Caco-2 (cell line): ENCODE data around the gene NELFB. TPM values are rescaled to one million over a fixed set of nuclear protein-coding genes. Genes with fewer than 3 reads are reported as not detected.
"Not testable (repeated sequence)": the region's sequence is repeated elsewhere in the genome, so short reads cannot be mapped to it uniquely, and the experiment has no call there.

ENCODE experiments used
- BruUV-seq: library from RNA; stranded (reverse); fragments of 400-500 nt; replicated peaks from 2 replicates; lab custom pipeline; 2021; lab: Mats Ljungman, UMichigan
- CTCF ChIA-PET: fragments of 300-600 bp; sonication (Branson Sonifier 250); formaldehyde crosslinking; loops from one replicate; lab custom pipeline; 2022; ENCODE audit warnings: antibody characterized with exemption; lab: Charles Lee
- POLR2A ChIA-PET: fragments of 300-600 bp; sonication (Branson Sonifier 250); formaldehyde crosslinking; loops from one replicate; lab custom pipeline; 2022; ENCODE audit warnings: antibody characterized with exemption; lab: Charles Lee
- DNase-seq, 2 experiments: peaks; one replicate each; pipeline versions ENCODE4 v3.0.0 to v3.0.0-alpha.2; 2020 to 2022
- H3K27me3 ChIP-seq: replicated peaks from 2 replicates; pipeline ENCODE4 v1.6.0; 2011; ENCODE audit warnings: low read length; ENCODE audit not compliant: control insufficient read depth, insufficient read depth
- H3K36me3 ChIP-seq: 2 replicates; pipeline ENCODE4 v1.5.1; 2011; ENCODE audit warnings: low read length; ENCODE audit not compliant: control insufficient read depth, insufficient read depth
- H3K4me1 ChIP-seq: fragments of 250-450 bp; sonication (Bioruptor Pico); 2 replicates; pipeline ENCODE4 v1.5.1; 2020; ENCODE audit warnings: mild to moderate bottlenecking
- H3K4me3 ChIP-seq: 2 replicates; pipeline ENCODE4 v1.5.1; 2011; ENCODE audit warnings: low read depth, mild to moderate bottlenecking, control low read depth, low read length
- H3K9me3 ChIP-seq: fragments of 250-450 bp; sonication (Bioruptor Pico); 2 replicates; pipeline ENCODE4 v1.5.1; 2020; ENCODE audit warnings: mild to moderate bottlenecking, moderate library complexity
- H3K27ac Mint-ChIP-seq: one replicate; pipeline ENCODE4 v1.8.0; 2022; ENCODE audit warnings: mixed read lengths; ENCODE audit not compliant: unreplicated experiment
- H3K27me3 Mint-ChIP-seq: one replicate; pipeline ENCODE4 v1.8.0; 2022; ENCODE audit warnings: mixed read lengths; ENCODE audit not compliant: insufficient read depth, unreplicated experiment
- H3K36me3 Mint-ChIP-seq: one replicate; pipeline ENCODE4 v1.8.0; 2022; ENCODE audit warnings: mild to moderate bottlenecking, mixed read lengths; ENCODE audit not compliant: insufficient read depth, unreplicated experiment
- H3K4me1 Mint-ChIP-seq: one replicate; pipeline ENCODE4 v1.8.0; 2022; ENCODE audit warnings: low read depth, mixed read lengths; ENCODE audit not compliant: unreplicated experiment
- H3K4me3 Mint-ChIP-seq: one replicate; pipeline ENCODE4 v1.8.0; 2022; ENCODE audit warnings: mild to moderate bottlenecking, moderate library complexity, mixed read lengths; ENCODE audit not compliant: unreplicated experiment
- H3K9me3 Mint-ChIP-seq: one replicate; pipeline ENCODE4 v1.8.0; 2022; ENCODE audit warnings: mixed read lengths; ENCODE audit not compliant: unreplicated experiment
- intact Hi-C: fragments of 100-400 bp; cut with micrococcal nuclease; formaldehyde crosslinking; loops from one replicate; pipeline ENCODE4 v1.10.0; 2022; ENCODE audit not compliant: unreplicated experiment
- total RNA-seq: library from RNA; stranded (reverse); gene quantifications from 2 replicates; pipeline ENCODE4 v1.2.3, GENCODE V29; 2022
- TF ChIP-seq, protein P1 (sequence below), 2 experiments: fragments of 200-600 bp in 1 of 2; IDR thresholded peaks; 1 replicate in 1 of 2; 2 replicates in 1 of 2; pipeline versions ENCODE4 v1.5.1 to v1.8.0; 2011 to 2022; ENCODE audit warnings: antibody characterized with exemption in 1 of 2, control low read depth in 1 of 2, inconsistent platforms in 1 of 2, low read depth in 1 of 2, low read length in 1 of 2, mild to moderate bottlenecking in 1 of 2, moderate library complexity in 1 of 2; ENCODE audit not compliant: insufficient read depth in 1 of 2, severe bottlenecking in 1 of 2, unreplicated experiment in 1 of 2

Gene NELFB
- total RNA-seq, 1 experiment from 2014 or later = 79.1 TPM

DNA sequence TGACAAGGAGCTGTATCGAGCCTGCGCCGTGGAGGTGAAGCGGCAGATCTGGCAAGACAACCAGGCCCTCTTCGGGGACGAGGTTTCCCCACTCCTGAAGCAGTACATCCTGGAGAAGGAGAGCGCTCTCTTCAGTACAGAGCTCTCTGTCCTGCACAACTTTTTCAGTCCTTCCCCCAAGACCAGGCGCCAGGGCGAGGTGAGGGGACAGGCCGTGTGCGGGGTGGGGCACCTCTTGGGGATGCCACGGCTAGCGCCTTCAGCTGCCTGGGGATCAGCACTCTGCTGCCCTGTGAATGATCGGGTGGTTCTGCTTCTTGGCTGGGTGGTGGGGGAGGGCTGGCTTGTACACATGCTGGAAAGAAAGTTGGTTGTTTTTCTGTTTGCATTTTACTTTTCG, 1.7 kb downstream of the NELFB start:
- H3K4me1 Mint-ChIP-seq = peaks cover 7% of the 10 kb centered on the region
- CTCF ChIA-PET = interaction anchor here (1.2 kb wide), 1 partner anchor 20 kb away, joined by 4 read pairs; no protein-coding TSS in a partner anchor
- POLR2A ChIA-PET = interaction anchor here (4.4 kb wide), 1 partner anchor 16 kb away, joined by 39 read pairs; the partner anchor contains the start of gene TUBB4B
- H3K27me3 Mint-ChIP-seq = no peaks in the 10 kb centered on the region
- H3K4me3 ChIP-seq = 0 out of 2 replicates have a peak overlapping the region, but pooled peaks have one; percentile 1
- H3K36me3 ChIP-seq = peaks cover 2% of the 10 kb centered on the region
- H3K27me3 ChIP-seq = no peaks in the 10 kb centered on the region
- no peak for DNase-seq
- BruUV-seq = TSS peak; percentile 29
- no peaks in the 10 kb centered on the region for H3K9me3 ChIP-seq
- H3K36me3 Mint-ChIP-seq = peaks cover 55% of the 10 kb centered on the region
- TF ChIP-seq, protein P1, sequence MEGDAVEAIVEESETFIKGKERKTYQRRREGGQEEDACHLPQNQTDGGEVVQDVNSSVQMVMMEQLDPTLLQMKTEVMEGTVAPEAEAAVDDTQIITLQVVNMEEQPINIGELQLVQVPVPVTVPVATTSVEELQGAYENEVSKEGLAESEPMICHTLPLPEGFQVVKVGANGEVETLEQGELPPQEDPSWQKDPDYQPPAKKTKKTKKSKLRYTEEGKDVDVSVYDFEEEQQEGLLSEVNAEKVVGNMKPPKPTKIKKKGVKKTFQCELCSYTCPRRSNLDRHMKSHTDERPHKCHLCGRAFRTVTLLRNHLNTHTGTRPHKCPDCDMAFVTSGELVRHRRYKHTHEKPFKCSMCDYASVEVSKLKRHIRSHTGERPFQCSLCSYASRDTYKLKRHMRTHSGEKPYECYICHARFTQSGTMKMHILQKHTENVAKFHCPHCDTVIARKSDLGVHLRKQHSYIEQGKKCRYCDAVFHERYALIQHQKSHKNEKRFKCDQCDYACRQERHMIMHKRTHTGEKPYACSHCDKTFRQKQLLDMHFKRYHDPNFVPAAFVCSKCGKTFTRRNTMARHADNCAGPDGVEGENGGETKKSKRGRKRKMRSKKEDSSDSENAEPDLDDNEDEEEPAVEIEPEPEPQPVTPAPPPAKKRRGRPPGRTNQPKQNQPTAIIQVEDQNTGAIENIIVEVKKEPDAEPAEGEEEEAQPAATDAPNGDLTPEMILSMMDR (IDR thresholded peaks at IDR 0.05; ENCODE audit: insufficient read depth in 1 of 2, low read depth in 1 of 2, low read length in 1 of 2, severe bottlenecking in 1 of 2, unreplicated experiment in 1 of 2) = no peak
- peaks cover 23% of the 10 kb centered on the region for H3K4me1 ChIP-seq
- no peak overlapping the region for H3K4me3 Mint-ChIP-seq
- no peak overlapping the region for H3K27ac Mint-ChIP-seq
- H3K9me3 Mint-ChIP-seq = no peaks in the 10 kb centered on the region
- intact Hi-C loops = no loop called here

DNA sequence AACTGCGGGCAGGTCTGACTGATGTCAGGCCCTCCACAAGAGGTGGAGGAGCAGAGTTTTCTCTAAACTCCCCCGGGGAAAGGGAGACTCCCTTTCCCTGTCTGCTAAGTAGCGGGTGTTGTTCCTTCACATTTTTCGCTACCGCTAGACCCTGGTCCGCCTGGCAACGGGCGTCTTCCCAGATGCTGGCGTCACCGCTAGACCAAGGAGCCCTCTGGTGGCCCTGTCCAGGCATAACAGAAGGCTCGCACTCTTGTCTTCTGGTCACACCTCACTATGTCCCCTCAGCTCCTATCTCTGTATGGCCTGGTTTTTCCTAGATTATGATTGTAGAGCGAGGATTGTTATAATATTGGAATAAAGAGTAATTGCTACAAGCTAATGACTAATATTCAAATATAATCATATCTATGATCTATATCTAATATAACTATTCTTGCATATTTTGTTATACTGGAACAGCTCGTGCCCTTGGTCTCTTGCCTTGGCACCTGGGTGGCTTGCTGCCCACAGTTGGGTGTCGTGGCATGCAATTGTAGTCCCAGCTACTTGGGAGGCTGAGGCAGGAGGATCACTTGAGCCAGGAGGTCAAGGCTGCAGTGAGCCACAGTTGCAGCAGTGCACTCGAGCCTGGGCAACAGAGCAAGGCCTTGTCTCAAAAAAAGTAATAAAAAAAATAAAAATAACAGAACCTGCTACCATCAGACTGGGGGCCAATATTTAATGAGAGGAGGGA, 7.2 kb downstream of the NELFB start:
- Mint-ChIP-seq H3K27ac (peak overlapping the region; percentile 23), H3K36me3 (peaks cover 68% of the 10 kb centered on the region)
- CTCF ChIA-PET = interaction anchor here (1.2 kb wide), 1 partner anchor 8 kb away, joined by 5 read pairs; no protein-coding TSS in a partner anchor
- intact Hi-C loops, H3K4me3 ChIP-seq, H3K27me3 Mint-ChIP-seq, H3K4me1 Mint-ChIP-seq, H3K36me3 ChIP-seq, H3K4me3 Mint-ChIP-seq, BruUV-seq, H3K9me3 ChIP-seq, H3K4me1 ChIP-seq, H3K9me3 Mint-ChIP-seq, H3K27me3 ChIP-seq: not testable (repeated sequence)
- DNase-seq = peak; percentile 61 to 71
- POLR2A ChIA-PET = interaction anchor here (0.6 kb wide), 1 partner anchor 30 kb away, joined by 11 read pairs; no protein-coding TSS in a partner anchor
- TF ChIP-seq, protein P1 (IDR thresholded peaks at IDR 0.05; ENCODE audit: insufficient read depth in 1 of 2, low read depth in 1 of 2, low read length in 1 of 2, severe bottlenecking in 1 of 2, unreplicated experiment in 1 of 2) = peak; percentile 30 to 38

DNA sequence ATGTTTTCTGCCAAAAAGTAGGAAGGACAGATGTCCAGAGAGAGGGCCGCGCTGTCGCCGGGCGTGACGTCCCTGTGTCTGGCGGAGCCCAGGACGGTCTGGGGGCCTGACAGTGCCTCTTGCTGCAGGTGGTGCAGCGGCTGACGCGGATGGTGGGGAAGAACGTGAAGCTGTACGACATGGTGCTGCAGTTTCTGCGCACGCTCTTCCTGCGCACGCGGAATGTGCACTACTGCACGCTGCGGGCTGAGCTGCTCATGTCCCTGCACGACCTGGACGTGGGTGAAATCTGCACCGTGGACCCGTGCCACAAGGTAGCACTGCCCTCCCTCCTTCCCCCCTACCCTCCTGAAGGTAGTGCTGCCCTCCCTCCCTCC, 7.8 kb downstream of the NELFB start:
- no peaks in the 10 kb centered on the region for H3K9me3 Mint-ChIP-seq
- H3K27ac Mint-ChIP-seq = no peak overlapping the region
- CTCF ChIA-PET = interaction anchor here (1.2 kb wide), 1 partner anchor 9 kb away, joined by 5 read pairs; no protein-coding TSS in a partner anchor
- no peak overlapping the region for H3K4me3 ChIP-seq
- TF ChIP-seq, protein P1 (IDR thresholded peaks at IDR 0.05; ENCODE audit: insufficient read depth in 1 of 2, low read depth in 1 of 2, low read length in 1 of 2, severe bottlenecking in 1 of 2, unreplicated experiment in 1 of 2) = no peak
- POLR2A ChIA-PET = no interaction called here
- no peaks in the 10 kb centered on the region for H3K27me3 Mint-ChIP-seq
- H3K36me3 Mint-ChIP-seq = peaks cover 68% of the 10 kb centered on the region
- DNase-seq = no peak
- no peaks in the 10 kb centered on the region for H3K4me1 ChIP-seq
- BruUV-seq = no TSS peak
- H3K9me3 ChIP-seq = no peaks in the 10 kb centered on the region
- H3K4me3 Mint-ChIP-seq = no peak overlapping the region
- no peaks in the 10 kb centered on the region for H3K4me1 Mint-ChIP-seq
- H3K27me3 ChIP-seq = no peaks in the 10 kb centered on the region
- peaks cover 2% of the 10 kb centered on the region for H3K36me3 ChIP-seq
- intact Hi-C loops = no loop called here
